Measurements from ENCODE around the gene GNAI3.

The GNAI3 gene

DNA sequence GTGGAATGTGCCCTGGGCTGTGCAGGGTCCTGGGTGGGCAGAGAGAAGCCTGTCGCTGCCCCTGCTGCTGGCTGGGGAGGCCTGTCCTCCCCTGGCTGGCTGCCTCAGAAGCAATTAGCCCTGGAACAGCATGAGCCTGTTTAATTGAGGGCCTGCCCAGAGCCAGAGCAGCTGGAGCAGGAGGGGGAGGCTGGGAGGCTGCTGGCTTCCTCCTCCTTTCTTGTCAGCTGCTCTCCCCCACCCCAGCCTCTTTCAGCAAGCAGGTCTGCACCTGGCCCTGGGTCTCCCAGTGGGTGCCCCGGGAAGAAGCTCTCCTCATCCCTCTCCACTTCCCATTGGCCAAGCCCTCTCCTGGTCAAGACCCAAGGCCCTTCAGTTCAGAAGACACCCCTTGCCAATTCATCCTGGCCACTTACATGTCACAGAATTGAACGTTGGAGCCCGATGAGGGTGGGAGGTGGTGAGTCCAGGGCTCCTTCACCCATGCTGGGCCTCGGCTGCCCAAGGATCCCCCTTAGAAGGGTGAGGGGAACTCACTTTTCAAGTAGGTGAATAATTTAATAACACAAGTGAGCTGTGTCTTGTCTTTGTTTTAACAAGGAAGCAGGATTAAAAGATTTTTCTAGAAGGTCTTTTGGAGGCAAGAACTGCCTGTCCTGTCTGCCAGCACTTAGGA lies 84.4 kb downstream of the GNAI3 start:
- Histone ChIP-seq H3K27ac (no peak overlapping the region), H3K27me3 (replicated peaks) (no peaks in the 10 kb centered on the region), H3K4me3 (ENCODE audit: low read depth, low read length) (no peak overlapping the region), H3K36me3 (replicated peaks) (peaks cover 42% of the 10 kb centered on the region)
- TF ChIP-seq, protein P1, sequence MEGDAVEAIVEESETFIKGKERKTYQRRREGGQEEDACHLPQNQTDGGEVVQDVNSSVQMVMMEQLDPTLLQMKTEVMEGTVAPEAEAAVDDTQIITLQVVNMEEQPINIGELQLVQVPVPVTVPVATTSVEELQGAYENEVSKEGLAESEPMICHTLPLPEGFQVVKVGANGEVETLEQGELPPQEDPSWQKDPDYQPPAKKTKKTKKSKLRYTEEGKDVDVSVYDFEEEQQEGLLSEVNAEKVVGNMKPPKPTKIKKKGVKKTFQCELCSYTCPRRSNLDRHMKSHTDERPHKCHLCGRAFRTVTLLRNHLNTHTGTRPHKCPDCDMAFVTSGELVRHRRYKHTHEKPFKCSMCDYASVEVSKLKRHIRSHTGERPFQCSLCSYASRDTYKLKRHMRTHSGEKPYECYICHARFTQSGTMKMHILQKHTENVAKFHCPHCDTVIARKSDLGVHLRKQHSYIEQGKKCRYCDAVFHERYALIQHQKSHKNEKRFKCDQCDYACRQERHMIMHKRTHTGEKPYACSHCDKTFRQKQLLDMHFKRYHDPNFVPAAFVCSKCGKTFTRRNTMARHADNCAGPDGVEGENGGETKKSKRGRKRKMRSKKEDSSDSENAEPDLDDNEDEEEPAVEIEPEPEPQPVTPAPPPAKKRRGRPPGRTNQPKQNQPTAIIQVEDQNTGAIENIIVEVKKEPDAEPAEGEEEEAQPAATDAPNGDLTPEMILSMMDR (IDR thresholded peaks at IDR 0.05; ENCODE audit: low read depth, low read length, missing control alignments), result no peak
- DNase-seq, result no peak
- in situ Hi-C loops (cut with HindIII; ENCODE audit: low pct_ligation_motif_present, low sequenced_read_pairs), result no loop called here

DNA sequence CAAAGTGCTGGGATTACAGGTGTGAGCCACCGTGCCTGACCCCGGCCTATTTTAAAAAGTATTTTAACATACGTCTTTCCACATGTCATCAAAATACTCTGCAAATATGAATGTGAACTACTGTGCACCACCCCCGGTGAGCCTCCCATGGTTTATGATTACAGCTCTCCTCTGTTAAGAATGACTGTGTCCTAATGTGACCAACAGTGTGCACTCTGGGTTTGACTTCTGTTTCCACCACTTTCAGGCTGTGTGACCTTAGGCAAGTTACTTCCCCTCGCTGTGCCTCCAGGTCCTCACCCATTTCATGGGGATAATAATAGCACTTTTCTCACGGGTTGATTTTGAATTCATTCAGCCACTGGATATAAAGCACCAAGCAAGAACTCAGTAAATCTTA lies 85.9 kb downstream of the GNAI3 start:
- no peak overlapping the region for H3K27ac ChIP-seq
- no peaks in the 10 kb centered on the region for H3K27me3 ChIP-seq (replicated peaks)
- TF ChIP-seq, protein P1 (IDR thresholded peaks at IDR 0.05; ENCODE audit: low read depth, low read length, missing control alignments), result no peak
- no peak for DNase-seq
- in situ Hi-C loops (cut with HindIII; ENCODE audit: low pct_ligation_motif_present, low sequenced_read_pairs), result no loop called here
- H3K36me3 ChIP-seq (replicated peaks), result peaks cover 27% of the 10 kb centered on the region
- no peak overlapping the region for H3K4me3 ChIP-seq (ENCODE audit: low read depth, low read length)

DNA sequence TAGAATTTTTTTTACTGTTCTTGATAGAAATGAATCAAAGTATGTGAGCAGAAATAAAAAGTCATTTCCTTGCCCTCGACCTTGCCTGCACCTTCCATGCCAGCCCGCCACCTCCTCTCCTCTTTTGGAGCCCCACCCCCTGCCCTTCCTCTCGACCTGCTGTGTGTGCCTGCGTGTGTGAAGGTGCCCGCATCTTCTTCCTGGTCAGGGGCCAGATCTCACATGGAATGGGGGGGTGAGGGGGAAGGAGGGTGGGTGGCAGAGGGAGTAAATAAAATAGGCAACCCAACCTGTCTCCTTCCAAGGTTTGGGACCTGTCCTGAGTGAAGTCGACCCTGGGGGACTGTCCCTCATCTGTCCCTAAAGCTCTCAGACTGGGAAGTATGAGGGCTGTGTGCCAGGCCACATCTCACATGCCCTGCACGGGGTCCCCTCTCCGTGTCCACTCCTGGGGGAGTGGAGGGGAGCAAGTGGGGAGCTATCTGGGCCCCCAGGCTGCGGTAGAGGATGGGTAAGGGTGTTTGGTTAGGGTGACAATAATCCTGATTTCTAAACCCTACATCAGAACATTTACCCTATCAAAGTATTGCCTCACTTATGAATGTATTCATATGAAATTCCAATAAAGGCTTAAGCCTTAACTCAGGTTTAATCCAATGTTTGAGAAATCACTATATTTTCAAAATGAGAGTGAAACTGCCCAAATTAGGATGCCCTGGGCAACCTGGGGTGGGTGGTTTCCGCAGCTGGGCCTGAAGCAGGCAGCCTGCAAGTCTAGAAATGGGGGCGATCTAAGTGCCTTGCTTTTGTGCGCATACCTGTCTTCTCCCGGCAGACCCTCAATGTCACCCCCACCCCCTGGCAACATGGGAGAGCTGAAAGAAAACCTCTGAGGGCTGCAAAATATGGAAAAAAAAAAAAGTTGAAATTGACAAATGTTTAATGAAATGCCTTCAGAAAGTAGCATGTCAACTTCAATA lies 86.6 kb downstream of the GNAI3 start:
- H3K27me3 ChIP-seq (replicated peaks), result no peaks in the 10 kb centered on the region
- H3K4me3 ChIP-seq (ENCODE audit: low read depth, low read length), result no peak overlapping the region
- H3K27ac ChIP-seq, result no peak overlapping the region
- TF ChIP-seq, protein P1 (IDR thresholded peaks at IDR 0.05; ENCODE audit: low read depth, low read length, missing control alignments), result no peak
- DNase-seq, result no peak
- in situ Hi-C loops (cut with HindIII; ENCODE audit: low pct_ligation_motif_present, low sequenced_read_pairs), result no loop called here
- H3K36me3 ChIP-seq (replicated peaks), result peaks cover 19% of the 10 kb centered on the region

DNA sequence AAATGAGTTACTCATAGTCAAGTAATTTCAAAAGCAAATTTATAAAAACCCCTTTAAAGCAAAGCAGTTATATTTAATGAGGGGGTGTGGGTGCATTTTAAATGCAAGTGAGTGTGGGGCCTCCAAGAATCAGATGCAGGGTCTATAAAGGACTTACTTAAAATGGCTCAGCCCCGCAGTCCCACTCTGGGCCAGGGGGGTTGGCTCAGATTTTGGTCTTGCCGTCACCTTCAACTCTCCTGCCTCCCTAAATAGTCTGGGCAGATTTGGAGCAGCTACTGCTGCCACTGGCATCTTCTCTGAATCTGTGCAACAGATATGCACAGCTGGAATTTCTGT lies 87.4 kb downstream of the GNAI3 start:
- in situ Hi-C loops (cut with HindIII; ENCODE audit: low pct_ligation_motif_present, low sequenced_read_pairs), result no loop called here
- TF ChIP-seq, protein P1 (IDR thresholded peaks at IDR 0.05; ENCODE audit: low read depth, low read length, missing control alignments), result no peak
- Histone ChIP-seq H3K36me3 (replicated peaks) (peaks cover 15% of the 10 kb centered on the region), H3K27me3 (replicated peaks) (no peaks in the 10 kb centered on the region), H3K27ac (no peak overlapping the region), H3K4me3 (ENCODE audit: low read depth, low read length) (no peak overlapping the region)
- no peak for DNase-seq

DNA sequence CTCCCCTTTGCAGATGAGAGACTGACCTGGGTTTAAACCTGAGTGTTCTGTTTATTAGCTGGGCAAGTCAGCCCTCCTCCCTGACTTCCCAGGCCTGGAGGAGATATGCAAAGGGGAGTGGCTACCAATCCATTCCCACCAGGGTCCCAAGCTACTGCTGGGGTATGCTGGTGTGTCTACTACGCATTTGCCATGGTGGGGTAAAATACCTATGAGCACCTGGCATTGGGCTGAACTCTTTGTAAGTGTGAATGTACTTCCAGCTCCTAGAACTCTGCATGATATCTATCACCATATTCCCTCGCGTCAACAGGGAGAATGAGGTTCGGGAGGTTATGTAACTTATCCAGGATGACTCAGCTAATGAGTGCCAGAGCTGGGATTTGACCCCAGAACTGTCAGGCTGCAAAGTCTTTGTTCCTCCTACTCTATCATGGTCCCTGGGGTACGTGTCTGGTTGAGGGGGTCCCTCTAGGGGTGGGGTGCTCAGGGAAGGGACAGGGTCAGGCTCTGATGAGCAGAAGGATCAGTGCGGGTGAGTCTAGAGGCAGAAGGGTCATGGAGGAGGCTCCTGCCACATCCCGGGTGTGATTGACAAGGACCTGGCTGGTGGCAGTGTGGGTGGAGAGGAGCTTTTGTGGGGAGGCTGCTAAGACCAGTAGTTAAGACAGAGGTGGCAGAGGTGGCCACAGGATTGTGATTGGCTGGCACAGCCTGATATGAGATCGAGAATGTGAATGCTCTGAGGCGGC lies 88.0 kb downstream of the GNAI3 start:
- TF ChIP-seq, protein P1 (IDR thresholded peaks at IDR 0.05; ENCODE audit: low read depth, low read length, missing control alignments), result no peak
- peaks cover 10% of the 10 kb centered on the region for H3K36me3 ChIP-seq (replicated peaks)
- H3K4me3 ChIP-seq (ENCODE audit: low read depth, low read length), result no peak overlapping the region
- DNase-seq, result peak; percentile 40
- in situ Hi-C loops (cut with HindIII; ENCODE audit: low pct_ligation_motif_present, low sequenced_read_pairs), result no loop called here
- H3K27me3 ChIP-seq (replicated peaks), result no peaks in the 10 kb centered on the region
- H3K27ac ChIP-seq, result no peak overlapping the region
